NCI-H2227 treated with DMSO at 0.1 percent for 48 hours (cell line): ENCODE data around the gene POLG2.
"Not testable (repeated sequence)": the region's sequence is repeated elsewhere in the genome, so short reads cannot be mapped to it uniquely, and the experiment has no call there.

Source experiments
- DNase-seq: peaks from one replicate; lab custom pipeline; 2025; lab: John Stamatoyannopoulos, UW

The POLG2 gene

DNA sequence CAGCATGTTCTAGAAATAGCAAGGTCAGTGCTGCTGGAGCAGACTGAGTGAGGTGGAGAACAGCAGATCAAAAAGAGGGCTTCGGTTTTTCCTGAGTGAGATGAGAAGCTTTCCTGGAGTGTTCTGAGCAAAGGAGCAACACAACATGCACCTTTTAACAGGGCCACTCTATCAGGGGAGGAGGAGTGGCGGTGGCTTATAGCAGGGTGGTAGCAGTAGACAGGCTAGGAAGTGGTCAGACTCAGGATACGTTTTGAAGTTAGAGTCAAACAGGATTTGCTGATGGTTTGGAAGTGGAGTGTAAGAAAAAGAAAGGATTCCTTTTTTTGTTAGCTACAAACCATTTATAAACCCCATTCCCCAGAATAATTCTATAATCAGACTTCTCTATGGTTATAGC lies 12.5 kb downstream of the POLG2 start:
- no peak for DNase-seq

DNA sequence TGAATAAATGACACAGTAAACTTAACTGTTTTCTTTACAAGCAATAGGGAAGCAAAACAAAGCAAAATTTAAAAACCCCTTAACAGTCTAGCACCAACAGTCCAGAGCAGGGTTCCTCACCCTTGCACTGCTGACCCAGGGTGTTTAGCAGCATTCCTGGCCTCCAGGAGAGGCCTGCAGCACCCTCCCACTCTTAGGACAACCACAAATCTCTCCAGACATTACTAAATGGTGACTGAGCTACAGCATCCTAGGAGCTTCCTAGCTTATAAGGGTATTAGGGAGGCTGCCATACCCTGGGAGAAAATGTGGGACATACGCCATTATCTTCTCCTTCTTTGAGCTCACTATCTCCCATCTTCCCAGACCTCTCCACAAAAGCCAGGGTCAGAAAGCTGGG lies 15.9 kb downstream of the POLG2 start:
- DNase-seq, result no peak

DNA sequence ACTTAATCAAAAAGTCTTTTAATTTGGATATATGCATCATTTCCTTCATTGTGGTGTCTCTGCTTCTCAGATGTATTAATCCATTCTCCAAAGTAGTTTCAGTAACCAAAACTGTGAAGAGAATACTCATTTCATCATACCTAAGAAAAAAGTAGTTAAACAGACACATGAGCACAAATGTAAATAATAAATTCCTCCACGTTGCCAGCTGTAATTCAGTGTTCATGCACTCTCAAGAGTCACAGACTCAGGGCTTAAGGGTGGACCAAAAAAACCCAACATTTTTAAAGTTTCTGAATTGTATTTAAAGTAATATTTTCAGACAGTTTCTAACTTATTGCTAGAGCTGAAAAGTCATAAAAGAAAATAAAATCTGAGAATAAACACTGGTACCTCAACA lies 19.0 kb downstream of the POLG2 start:
- DNase-seq, result no peak

DNA sequence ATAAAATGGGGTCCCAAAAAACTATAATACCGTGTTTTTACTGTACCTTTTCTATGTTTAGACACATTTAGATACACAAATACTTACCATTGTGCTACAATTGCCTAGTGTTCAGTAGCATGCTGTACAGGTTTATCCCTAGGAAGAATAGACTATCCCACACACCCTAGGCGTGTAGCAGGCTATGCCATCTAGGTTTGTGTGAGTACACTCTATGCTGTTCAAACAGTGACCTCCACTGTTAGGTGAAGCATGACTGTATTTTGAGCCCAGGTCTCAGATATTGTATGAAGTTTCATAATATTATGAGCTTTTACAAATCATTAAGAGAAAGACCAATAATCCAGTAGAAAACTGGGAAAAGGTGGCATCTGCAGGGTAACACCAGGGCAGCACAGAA lies 24.3 kb downstream of the POLG2 start:
- DNase-seq, result no peak

DNA sequence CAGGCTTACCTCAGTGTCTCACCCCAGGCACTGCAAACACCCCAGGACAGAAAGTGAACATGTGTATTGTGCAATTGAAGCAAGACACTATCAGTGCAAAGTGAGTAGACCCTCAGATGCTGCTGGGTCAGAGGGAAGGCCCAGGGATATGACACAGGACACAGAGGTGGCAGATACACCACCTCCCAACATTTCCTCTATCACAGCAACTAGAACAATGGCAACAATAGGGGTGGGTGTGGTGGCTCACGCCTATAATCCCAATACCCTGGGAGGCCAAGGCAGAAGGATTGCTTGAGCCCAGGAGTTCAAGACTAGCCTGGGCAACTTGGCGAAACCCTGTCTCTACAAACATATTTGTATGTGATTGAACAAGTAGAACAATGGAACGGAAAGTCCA lies 25.4 kb downstream of the POLG2 start:
- DNase-seq, result no peak

DNA sequence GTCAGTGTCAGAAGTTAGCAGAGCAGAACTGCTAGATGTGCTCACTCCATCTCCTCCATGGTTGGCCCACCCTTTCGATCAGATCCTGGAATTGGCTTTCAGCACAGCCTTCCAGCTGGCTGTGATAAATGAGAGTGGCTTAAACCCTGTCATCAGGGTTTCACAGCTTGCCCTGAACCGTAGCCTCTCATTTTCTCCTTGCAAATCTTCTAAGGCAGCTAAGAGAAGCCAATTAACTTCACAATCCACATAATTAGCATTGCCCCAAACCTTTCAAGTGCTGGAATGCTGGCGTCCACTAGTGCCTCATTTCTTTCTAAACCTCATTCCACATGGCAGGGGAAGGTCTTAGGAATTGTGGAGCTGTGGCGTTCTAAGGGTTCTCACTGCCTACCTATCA lies 26.2 kb downstream of the POLG2 start:
- peak; percentile 60 for DNase-seq

DNA sequence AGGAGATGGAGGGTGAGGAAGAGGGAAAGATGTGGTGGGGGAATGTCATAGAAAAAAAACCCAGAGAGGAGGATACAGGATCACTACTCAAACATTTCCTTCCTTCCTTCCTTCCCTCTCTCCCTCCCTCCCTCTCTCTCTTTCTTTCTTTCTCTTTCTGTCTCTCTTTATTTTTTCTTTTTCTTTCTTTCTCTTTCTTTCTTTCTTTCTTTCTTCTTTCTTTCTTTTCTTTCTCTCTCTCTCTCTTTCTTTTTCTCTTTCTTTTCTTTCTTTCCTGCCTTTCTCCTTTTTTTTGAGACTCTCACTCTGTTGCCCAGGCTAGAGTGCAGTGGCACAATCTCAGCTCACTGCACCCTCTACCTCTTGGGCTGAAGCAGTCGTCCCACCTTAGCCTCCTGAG lies 30.0 kb downstream of the POLG2 start:
- DNase-seq, result not testable (repeated sequence)

DNA sequence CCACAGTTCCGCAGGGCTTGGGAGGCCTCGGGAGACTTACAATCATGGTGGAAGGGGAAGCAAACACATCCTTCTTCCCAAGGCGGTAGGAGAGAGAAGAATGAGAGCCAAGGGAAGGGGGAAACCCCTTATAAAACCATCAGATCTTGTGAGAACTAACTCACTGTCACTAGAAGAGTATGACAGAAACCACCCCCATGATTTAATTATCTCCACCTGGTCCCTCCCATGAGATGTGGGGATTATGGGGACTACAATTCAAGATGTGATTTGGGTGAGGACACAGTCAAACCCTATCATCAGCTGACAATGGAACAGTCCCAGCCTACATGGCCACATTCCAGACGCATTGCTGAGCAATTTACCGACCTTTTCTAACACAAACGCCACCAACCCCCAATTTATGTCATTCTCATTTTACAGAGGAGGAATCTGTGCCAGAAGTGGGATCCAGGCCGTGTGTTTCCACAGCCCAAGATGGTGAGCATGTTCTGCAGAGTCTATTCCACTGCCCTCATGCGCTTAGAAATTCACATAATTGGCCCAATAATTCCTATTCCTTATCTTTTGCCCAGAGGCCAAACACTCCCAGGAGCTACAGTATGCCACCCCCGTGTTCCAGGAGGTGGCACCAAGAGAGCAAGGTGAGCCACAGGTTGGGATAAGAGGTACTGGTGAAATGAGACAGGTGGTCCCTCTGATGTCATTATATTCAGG lies 30.7 kb downstream of the POLG2 start:
- no peak for DNase-seq

DNA sequence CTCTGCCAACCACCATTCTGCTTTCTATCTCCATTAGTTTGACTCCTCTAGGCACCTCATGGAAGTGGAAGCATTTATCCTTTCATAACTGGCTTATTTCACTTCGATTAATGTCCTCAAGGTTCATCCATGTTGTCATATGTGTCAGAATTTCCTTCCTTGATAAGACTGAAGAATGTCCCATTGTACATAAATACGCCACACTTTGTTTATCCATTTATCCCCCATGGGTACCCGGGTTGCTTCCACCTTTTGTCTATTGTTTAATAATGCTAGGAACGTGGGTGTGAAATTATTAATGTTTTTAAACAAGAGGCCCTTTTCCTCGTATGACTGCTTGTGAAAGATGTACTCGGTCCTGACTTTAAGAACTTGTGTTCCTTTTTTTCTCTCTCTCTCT lies 35.1 kb downstream of the POLG2 start:
- no peak for DNase-seq

DNA sequence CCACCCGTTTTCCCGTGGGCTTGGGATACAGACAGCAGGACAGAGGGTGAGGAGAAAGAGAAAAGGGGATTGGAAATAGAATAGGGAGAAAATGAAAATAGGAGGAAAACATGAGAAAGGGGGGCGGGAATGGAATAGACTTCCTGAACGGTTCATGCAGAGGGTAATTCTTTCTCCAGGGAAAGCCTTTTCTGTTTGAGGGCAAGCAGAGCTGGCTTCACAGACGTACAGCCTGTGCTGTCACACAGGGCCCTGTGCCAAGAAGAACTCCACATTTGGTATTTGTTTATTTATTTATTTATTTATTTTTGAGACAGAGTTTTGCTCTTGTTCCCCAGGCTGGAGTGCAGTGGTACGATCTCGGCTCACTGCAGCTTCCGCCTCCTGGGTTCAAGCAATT lies 35.9 kb downstream of the POLG2 start:
- no peak for DNase-seq

DNA sequence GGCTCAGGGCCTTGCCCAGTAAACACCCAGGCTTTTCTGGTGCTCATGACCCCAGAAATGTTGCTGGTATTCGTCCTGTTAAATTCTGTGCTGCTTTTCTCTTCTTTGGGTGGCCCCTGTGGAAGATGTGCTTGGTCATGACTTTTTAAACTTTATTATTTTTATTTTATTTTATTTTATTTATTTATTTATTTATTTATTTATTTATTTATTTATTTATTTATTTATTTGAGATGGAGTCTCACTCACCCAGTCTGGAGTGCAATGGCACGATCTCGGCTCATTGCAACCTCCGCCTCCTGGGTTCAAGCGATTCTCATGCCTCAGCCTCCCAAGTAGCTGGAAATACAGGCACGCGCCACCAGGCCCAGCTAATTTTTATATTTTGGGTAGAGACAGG lies 37.0 kb downstream of the POLG2 start:
- not testable (repeated sequence) for DNase-seq

DNA sequence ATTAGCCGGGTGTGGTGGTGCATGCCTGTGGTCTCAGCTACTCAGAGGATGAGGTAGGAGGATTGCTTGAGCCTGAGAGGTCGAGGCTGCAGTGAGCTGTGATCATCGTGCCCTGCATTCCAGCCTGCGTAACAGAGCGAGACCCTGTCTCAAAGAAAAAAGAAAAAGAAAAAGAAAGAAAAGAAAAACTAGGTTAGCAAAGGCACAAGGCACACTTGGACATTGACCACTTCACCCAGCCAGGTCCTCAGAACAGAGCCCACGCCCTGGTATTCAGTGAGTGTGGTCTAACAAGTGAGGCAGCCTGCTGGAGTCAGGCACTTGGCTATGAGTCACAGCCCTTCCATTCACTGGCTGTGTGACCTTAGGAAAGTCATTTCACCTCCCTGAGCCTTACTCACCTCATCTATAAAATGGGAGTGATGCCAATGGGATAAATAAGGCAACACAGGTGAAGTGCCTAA lies 37.5 kb downstream of the POLG2 start:
- DNase-seq, result no peak

DNA sequence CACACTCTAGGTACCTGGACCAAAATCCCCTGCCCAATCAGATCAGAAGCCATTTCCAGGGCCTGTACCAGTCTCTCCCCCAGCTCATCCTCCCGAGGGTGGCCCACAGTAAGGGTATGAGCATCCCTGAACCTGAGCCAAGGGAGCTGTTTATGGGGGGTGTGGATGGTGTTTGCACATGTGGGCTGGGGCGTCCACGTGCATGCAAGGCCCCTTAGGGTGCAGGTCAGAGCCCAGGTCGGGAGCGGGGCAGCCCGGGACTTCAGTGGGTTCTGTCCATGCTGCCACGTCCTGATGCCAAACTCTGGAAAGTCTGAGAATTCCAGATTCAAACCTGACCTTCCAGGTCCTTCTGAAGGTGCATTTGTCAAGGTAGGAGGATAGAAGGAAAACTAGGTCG lies 38.1 kb downstream of the POLG2 start:
- DNase-seq, result no peak

DNA sequence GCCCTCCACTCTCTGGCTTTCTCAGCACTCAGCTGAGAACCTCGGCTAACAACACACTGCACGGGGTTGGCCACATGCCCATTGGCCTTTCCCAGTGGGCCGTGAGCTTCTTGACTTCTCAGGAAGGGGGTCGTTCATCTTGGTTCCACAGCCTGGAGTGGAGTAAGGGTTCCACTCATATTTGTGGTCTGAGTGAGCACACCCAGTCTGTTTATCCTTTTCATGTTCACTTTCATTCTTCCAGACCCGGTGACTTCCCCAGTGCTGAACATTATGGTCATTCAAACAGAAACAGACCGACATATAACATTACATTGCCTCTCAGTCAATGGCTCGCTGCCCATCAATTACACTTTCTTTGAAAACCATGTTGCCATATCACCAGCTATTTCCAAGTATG lies 39.7 kb downstream of the POLG2 start:
- DNase-seq, result no peak

DNA sequence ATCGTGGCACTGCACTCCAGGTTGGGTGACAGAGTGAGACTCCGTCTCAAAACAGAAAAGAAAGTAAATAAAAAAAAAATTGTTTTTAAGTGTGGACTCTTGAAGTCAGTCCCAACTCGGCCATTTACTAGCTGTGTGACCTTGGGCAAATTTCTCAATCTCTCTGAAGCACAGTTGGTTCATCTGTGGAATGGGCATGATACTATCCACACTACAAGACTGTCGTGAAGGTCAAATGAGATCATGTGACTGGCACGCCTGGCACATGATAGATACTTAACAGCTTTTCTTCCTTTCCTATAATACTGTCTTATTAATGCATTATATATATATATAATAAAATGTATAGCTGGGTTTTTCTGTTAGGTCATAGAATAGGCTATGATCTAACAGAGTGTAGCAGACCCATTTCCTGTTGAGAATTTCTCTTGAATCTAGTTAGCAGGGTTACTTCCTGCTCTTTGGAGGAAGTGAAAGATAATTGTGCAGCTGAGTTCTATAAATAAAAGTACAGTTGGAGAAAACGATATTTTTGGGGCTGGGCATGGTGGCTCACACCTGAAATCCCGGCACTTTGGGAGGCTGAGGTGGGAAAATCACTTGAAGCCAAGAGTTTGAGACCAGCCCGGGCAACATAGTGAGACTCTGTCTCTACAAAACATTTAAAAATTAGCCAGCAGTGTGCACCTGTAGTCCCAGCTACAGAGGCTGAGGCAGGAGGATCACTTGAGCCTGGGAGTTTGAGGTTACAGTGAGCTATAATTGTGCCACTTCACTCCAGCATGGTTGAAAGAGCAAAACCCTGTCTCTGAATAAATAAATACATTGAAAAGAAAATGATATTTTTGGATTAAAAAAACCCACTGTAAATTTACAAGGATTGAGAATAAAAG lies 40.6 kb downstream of the POLG2 start:
- no peak for DNase-seq

DNA sequence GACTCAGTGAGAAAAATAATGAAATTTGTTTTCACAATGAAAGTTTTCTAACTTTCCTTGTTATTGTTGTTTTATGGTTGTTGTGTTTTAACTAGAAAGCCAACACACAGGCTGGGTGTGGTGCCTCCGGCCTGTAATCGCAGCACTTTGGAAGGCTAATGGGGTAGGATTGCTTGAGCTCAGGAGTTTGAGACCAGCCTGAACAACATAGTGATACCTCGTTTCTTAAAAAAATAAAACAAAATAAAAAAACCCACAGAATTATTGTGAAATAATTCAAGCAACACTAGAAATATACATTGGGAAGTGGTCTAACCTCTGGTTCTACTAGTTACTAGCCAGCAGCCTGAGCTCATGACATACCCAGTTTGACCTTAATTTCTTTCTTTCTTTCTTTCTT lies 47.3 kb downstream of the POLG2 start:
- DNase-seq, result no peak

DNA sequence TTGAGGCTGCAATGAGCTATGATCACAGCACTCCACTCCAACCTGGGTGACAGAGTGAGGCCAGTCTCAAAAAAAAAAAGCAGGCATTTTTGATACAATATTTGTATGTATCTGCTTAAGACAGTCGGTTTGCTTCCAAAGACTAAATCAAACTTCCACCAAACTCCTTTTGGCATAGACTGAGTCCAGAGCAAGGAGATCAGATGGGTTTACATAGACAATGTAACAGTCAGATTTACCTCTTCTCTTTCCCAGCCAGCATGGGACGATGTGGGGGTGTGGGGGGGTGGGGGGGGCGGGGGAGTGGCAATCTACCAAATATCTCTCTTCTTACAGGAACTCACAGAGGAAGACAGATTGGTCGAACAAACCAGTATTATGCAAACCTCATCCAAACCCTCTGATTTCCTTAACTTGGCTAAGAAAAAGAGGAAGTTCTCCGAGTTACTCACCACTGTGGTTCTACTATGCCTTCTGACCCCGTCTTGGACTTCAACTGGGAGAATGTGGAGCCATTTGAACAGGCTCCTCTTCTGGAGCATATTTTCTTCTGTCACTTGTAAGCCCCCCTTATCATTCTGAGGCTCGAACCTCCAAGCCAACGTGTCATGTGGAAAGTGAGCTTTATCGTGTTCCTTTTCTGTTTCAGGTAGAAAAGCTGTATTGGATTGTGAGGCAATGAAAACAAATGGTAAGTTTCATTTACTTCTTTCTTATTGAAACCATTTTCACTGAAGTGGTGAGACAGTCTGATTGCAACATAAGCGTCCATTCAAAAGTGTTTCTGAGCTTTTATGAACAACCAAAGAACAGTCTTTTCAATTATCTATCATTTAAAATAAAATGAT lies 48.0 kb downstream of the POLG2 start, which contains the start of gene MILR1:
Gene MILR1, plus strand, starts transcription at position 451 of the 848 bp plus-strand sequence. Its CDS starts 54 bp downstream, at position 505.
- DNase-seq, result no peak

DNA sequence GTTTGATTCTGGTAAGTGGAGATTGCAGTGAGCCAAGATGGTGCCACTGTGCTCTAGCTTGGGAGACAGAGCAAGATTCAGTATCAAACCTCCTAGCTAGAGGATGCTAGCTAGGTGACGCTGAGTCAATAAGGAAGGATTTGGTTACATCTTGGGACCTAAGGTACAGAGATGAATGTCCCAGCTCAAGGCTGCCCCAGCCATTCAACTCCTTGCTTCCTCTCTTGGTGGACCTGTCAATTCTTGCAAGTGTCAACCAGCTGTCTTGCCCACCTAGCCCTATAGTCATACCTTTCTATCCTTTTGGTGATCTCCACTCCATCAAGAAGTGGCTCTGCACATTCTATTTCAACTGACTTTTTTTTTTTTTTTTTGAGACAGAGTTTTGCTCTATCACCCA lies 49.3 kb downstream of the POLG2 start:
- no peak for DNase-seq

DNA sequence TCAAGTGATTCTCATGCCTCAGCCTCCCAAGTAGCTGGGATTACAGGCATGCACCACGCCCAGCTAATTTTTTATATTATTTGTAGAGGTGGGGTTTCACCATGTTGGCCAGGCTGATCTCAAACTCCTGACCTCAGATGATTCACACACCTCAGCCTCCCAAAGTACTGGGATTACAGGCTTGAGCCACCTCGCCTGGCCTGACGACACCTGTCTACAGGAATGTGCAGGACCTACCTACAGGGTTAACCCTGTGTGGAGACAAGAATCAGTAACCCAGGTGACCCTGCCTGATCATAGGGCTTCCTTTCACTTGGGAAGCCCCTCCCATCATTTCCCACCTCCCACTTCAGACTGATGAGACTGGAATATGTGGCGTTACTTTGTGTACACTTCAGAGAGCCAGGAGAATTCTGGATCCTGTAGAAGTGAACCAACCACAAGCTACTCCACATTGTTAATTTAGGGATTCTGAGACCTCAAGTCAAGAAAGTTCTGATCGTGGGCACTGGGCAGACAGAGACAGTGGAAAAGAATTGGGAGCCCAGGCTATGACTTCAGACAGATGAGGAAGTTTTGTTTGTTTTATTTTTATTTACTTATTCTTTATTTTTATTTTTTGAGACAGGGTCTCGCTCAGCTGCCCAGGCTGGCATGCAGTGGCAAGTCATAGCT lies 53.6 kb downstream of the POLG2 start:
- DNase-seq, result no peak

DNA sequence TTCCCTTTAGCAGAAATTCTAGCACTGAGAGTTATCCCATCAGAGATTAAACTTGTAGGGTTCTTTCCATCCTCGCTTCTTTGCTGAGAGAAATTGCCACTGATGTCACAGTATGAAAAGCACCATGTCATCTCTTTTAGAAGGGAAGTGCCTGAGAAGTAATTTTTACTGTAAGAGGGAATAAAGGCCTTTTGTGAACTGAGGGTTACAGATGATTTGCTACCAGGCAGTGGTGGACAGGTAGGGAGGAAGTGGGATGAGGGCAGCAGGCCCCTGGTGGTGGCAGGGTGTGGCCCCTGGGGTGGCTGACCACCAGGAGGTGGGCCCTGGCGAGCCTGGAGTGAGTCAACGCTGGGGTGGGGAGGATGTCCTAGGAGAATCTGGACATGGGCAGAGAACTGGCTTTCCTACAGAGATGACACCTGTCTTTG lies 54.3 kb downstream of the POLG2 start:
- DNase-seq, result no peak

DNA sequence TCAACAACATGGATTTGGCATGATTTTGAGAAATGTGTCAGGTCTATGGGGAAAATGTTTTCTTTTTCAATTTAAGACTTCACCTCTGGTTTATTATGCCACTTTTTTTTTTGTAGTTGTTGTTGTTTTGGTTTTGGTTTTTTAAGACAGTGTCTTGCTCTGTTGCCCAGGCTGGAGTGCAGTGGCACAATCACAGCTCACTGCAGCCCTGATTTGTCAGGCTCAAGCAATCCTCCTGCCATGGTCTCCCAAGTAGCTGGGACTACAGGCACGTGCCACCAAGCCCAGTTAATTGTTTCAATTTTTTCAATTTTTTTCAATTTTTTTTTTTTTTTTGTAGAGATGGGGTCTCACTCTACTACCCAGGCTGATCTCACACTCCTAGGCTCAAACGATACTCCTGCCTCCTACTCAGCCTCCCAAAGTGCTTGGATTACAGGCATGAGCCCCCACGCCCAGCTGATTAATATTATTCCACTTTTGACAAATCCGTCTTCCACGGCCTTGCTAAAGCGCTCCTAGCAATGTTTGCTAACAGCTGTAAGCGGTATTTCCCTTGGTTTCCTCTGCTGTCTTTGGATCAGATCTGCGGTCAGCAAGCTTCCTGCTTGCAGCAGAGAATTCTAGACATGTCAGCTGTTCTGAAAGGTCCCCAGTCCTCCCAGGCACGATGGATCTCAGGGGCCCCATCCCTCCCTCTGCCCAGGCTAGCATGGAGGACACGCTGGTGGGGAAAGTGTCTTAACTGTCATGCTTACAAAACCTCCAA lies 54.9 kb downstream of the POLG2 start:
- DNase-seq, result no peak
